ENCODE measurements around the gene ATP13A1. TPM values are rescaled to one million over a fixed set of nuclear protein-coding genes. Genes with fewer than 3 reads are reported as not detected.
A peak's percentile ranks its signal among the peaks of the same experiment; 100 is the strongest.
"Not testable (repeated sequence)": the region's sequence is repeated elsewhere in the genome, so short reads cannot be mapped to it uniquely, and the experiment has no call there.

ATP13A1 gene
- total RNA-seq, result 10 to 100 TPM; 66.6 to 69.2 TPM

DNA sequence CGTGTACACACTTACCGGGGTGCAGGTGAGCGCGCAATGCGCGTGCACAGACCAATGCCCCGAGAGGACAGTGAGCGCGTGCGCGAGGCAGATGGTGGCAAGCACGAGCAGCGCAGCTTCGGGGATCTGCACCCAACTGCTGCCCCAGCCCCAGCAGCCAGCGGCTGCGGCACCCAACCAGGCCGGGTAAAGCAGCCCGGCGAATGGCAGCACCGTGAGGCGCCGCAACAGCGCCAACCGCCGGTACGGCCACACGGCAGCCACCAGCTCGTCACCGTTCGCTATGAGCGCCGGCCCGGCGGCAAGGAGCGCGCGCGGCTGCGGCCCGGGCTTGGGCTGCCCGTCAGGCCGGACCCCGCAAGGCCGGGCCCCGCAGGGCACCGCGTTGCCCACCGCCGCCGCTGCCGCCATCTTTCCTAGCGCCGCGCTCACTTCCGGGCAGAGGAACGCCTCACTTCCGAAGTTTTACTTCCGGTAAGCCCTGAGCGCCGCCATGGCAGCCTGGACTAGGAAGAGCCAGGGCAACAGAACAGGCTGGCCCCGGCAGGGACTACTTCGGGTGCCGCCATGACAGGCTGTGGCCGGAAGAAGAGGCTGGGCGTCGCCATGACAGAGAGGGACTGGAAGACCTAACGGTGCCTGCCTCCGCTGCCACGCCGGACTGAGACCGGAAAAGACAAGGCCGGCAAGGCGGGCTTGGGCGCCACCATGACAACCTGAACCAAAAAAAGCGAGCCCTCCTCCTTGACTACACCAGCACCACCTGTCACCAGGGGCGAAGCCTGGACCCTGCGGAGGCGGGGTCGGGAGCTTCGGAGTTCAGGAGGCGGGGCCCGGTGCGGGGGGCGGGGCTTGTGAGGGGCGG is at the start of gene ATP13A1:
ATP13A1 (minus strand) TSS at position 421 of the 865 bp plus-strand sequence; CDS start at position 411, 10 bp downstream.
- ChIA-PET CTCF (interaction anchor here (0.6 to 1.5 kb wide), 2 partner anchors 131 to 171 kb away, joined by 4 read pairs; no protein-coding TSS in a partner anchor), POLR2A (interaction anchor here (1.0 to 2.0 kb wide), 7 partner anchors 13 to 202 kb away, joined by 3 to 9 read pairs (median 5); partner anchors contain the start of genes GMIP, NDUFA13, TSSK6 and ZNF253)
- peak; percentile 95 for DNase-seq
- peaks cover 22% of the 10 kb centered on the region for H3K36me3 Mint-ChIP-seq
- H3K27me3 Mint-ChIP-seq, result no peaks in the 10 kb centered on the region
- peak within 1 kb of the TSS; percentile 98 for H3K27ac Mint-ChIP-seq
- H3K4me3 Mint-ChIP-seq, result peak within 1 kb of the TSS; percentile 96
- no peaks in the 10 kb centered on the region for H3K9me3 Mint-ChIP-seq
- peaks cover 39% of the 10 kb centered on the region for H3K4me1 Mint-ChIP-seq (ENCODE audit: low read depth)
- intact Hi-C loops (cut with micrococcal nuclease), result loop anchor here (1.0 to 10.0 kb wide), 6 partner anchors 45 to 469 kb away; partner anchors contain the start of genes BORCS8, GATAD2A, PBX4 and RFXANK

DNA sequence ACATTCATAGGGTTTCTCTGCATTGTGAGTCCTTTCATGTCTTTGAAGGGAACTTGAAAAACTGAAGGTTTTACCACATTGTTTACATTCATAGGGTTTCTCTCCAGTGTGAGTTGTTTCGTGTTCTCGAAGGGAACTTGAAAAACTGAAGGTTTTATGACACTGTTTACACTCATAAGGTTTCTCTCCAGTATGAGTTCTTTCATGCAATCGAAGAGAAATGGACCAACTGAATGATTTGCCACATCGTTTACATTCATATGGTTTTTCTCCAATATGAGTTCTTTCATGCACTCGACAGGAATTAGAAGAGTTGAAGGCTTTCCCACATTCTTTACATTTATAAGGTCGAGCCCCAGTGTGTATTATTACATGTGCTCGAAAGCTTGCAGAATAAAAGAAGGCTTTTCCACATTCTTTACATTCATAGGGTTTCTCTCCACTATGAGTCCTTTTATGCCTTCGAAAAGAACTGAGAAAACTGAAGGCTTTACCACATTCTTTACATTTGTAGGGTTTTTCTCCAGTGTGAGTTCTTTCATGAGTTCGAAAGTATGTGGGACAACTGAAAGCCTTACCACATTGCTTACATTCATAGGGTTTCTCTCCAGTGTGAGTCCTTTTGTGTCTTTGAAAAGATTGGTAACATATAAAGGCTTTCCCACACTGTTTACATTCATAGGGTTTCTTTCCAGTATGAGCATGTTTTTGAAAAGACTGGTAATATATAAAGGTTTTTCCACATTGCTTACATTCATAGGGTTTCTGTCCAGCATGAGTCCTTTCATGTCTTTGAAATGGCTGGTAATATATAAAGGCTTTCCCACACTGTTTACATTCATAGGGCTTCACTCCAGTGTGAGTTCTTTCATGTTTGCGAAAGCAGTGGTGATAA is 48.7 kb upstream of the ATP13A1 start:
- ChIA-PET POLR2A (no interaction called here), CTCF (no interaction called here)
- intact Hi-C loops (cut with micrococcal nuclease), result no loop called here
- Mint-ChIP-seq H3K4me3 (no peak overlapping the region), H3K27ac (no peak overlapping the region), H3K27me3 (no peaks in the 10 kb centered on the region), H3K4me1 (ENCODE audit: low read depth) (no peaks in the 10 kb centered on the region), H3K9me3 (peaks cover 95% of the 10 kb centered on the region), H3K36me3 (peaks cover 91% of the 10 kb centered on the region)
- no peak for DNase-seq

DNA sequence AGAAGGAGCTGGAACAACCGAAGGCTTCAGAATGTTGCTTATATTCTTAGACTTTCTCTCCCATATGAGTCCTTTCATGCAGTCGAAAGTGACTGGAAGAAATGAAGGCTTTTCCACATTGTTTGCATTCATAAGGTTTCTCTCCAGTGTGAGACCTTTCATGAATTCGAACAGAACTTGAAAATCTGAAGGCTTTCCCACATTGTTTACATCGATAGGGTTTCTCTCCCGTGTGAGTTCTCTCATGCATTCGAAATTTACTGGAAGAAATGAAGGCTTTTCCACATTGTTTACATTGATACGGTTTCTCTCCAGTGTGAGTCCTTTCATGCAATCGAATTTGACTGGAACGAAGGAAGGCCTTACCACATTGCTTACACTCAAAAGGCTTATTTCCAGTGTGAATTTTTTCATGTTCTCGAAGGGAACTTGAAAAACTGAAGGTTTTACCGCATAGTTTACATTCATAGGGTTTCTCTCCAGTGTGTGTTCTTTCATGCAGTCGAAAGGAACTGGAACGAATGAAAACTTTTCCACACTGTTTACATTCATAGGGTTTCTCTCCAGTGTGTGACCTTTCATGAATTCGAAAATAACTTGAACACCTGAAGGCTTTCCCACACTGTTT is 47.9 kb upstream of the ATP13A1 start:
- Mint-ChIP-seq H3K27ac (no peak overlapping the region), H3K4me1 (ENCODE audit: low read depth) (no peaks in the 10 kb centered on the region), H3K27me3 (no peaks in the 10 kb centered on the region), H3K36me3 (peaks cover 89% of the 10 kb centered on the region), H3K4me3 (no peak overlapping the region), H3K9me3 (peaks cover 95% of the 10 kb centered on the region)
- intact Hi-C loops (cut with micrococcal nuclease), result no loop called here
- no peak for DNase-seq
- ChIA-PET CTCF (no interaction called here), POLR2A (no interaction called here)

DNA sequence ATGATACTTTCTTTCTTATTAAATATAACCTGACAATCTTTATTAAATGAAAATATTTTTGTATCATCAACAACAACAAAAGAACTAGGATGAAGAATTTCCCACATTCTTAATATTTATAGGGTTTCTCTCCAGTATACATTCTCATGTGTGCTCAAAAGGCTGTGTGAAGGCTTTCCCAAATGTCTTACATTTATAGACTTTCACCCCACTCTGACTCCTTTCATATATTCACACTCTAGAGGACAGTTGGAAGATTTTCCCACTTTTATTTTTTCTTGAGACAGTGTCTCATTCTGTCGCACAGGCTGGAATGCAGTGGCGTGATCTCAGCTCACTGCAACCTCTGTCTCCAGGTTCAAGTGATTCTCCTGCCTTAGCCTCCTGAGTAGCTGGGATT is 47.0 kb upstream of the ATP13A1 start:
- Mint-ChIP-seq H3K4me3 (no peak overlapping the region), H3K36me3 (peaks cover 86% of the 10 kb centered on the region), H3K27me3 (no peaks in the 10 kb centered on the region), H3K27ac (no peak overlapping the region), H3K9me3 (peaks cover 94% of the 10 kb centered on the region), H3K4me1 (ENCODE audit: low read depth) (no peaks in the 10 kb centered on the region)
- no peak for DNase-seq
- ChIA-PET POLR2A (no interaction called here), CTCF (no interaction called here)
- intact Hi-C loops (cut with micrococcal nuclease), result no loop called here

DNA sequence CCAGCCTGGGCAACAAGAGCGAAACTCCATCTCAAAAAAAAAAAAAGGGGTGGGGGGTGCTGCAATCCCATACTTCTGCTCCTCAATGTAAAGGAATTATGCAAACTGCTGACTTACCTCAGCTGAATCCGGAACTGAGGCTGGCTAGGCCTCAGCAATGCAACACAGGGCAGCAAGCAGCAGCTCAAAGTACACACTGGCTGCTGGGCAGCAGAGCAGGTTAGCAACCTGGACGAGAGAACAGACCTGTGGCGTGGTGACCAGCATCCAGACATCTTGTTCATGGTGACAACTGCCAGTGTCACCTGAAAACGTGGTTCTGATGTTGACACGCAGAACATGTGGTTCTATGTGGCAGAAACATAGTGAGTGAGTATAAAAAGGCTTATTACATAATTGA is 41.4 kb upstream of the ATP13A1 start:
- POLR2A ChIA-PET, result no interaction called here
- H3K4me1 Mint-ChIP-seq (ENCODE audit: low read depth), result no peaks in the 10 kb centered on the region
- CTCF ChIA-PET, result no interaction called here
- no peak for DNase-seq
- peaks cover 62% of the 10 kb centered on the region for H3K36me3 Mint-ChIP-seq
- intact Hi-C loops (cut with micrococcal nuclease), result no loop called here
- no peaks in the 10 kb centered on the region for H3K27me3 Mint-ChIP-seq
- H3K4me3 Mint-ChIP-seq, result no peak overlapping the region
- no peak overlapping the region for H3K27ac Mint-ChIP-seq
- H3K9me3 Mint-ChIP-seq, result peaks cover 76% of the 10 kb centered on the region

DNA sequence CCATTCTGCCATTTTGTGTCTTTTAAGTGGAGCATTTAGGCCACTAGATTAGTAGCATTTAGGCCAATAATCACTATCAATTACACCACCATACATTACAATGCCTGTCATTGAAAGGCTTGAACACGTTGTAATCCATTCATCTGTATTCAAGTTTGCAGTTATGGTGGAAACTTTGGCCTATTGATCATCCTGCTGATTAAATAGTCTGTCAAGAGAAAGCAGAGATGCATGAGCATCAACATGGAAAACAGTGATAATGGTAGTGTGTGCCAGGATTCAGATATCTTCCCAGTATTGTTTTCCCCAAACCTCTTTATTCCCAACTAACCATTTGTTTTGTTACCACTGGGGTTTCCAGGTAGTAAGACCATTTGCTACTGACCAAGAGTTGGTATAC is 37.0 kb upstream of the ATP13A1 start:
- CTCF ChIA-PET, result not testable (repeated sequence)

DNA sequence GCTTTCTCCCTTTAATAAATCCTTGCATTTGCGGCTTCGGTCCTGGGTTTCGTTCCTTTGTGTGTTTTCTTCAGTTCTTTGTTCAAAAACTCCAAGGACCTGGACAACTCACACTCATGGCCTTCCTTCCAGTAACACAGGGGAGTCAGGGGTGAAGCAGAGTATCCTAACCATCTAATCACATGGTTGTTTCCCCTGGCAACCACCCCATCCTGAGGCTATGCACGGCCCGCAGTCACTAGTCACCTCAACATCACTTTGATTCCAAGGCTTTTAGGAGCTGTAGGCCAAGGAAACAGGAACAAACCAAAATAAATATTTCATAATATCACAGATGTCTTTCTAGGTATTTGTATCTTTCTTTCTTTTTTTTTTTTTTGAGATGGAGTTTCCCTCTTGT is 34.1 kb upstream of the ATP13A1 start:
- intact Hi-C loops (cut with micrococcal nuclease), result no loop called here
- Mint-ChIP-seq H3K27me3 (no peaks in the 10 kb centered on the region), H3K4me3 (no peak overlapping the region), H3K27ac (no peak overlapping the region), H3K36me3 (peaks cover 10% of the 10 kb centered on the region), H3K9me3 (peaks cover 28% of the 10 kb centered on the region), H3K4me1 (ENCODE audit: low read depth) (no peaks in the 10 kb centered on the region)
- DNase-seq, result no peak
- POLR2A ChIA-PET, result no interaction called here
- CTCF ChIA-PET, result no interaction called here

More for the DNA sequence above, 37.0 kb upstream of the ATP13A1 start:
- H3K27ac Mint-ChIP-seq; POLR2A ChIA-PET; H3K4me3 Mint-ChIP-seq; DNase-seq; H3K27me3 Mint-ChIP-seq; H3K4me1 Mint-ChIP-seq (ENCODE audit: low read depth); intact Hi-C loops (cut with micrococcal nuclease): not testable (repeated sequence)
- H3K9me3 Mint-ChIP-seq, result peaks cover 42% of the 10 kb centered on the region
- peaks cover 29% of the 10 kb centered on the region for H3K36me3 Mint-ChIP-seq

DNA sequence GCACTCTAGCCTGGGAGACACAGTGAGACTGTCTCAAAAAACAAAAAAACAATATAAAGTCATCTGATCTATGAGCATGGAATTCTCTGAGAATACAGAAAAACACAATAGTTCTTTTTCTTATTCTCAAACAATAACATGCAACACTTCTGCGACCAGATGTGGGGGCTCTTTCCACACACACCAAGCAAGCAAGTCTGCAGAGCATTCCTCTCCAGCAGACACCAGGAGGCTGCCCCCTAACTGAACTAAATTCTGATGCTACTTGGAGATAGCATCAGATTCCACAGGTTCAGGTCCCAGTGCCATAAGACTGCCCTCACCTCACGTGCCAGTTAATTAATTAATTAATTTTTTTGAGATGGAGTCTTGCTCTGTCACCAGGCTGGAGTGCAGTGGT is 32.9 kb upstream of the ATP13A1 start:
- no peak overlapping the region for H3K27ac Mint-ChIP-seq
- peaks cover 10% of the 10 kb centered on the region for H3K36me3 Mint-ChIP-seq
- ChIA-PET POLR2A (no interaction called here), CTCF (no interaction called here)
- no peaks in the 10 kb centered on the region for H3K4me1 Mint-ChIP-seq (ENCODE audit: low read depth)
- H3K4me3 Mint-ChIP-seq, result no peak overlapping the region
- no peak for DNase-seq
- intact Hi-C loops (cut with micrococcal nuclease), result no loop called here
- H3K27me3 Mint-ChIP-seq, result no peaks in the 10 kb centered on the region
- peaks cover 25% of the 10 kb centered on the region for H3K9me3 Mint-ChIP-seq

DNA sequence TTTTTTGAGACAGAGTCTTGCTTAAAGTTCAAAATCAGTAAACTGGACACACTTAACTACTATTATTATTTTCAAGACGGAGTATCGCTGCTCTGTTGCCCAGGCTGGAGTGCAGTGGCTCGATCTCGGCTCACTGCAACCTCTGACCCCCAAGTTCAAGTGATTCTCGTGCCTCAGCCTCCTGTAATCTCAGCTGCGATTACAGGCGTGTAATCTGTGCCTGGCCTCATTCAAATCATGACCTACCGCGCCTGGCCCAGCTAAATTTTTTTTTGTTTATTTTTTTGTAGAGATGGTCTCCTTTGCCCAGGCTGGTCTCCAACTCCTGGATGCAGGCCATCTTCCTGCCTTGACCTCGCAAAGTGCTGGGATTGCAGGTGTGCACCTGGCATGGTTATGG is 28.2 kb upstream of the ATP13A1 start:
- Mint-ChIP-seq H3K4me3 (no peak overlapping the region), H3K36me3 (peaks cover 7% of the 10 kb centered on the region), H3K27ac (no peak overlapping the region), H3K9me3 (peaks cover 13% of the 10 kb centered on the region), H3K27me3 (no peaks in the 10 kb centered on the region), H3K4me1 (ENCODE audit: low read depth) (no peaks in the 10 kb centered on the region)
- intact Hi-C loops (cut with micrococcal nuclease), result no loop called here
- ChIA-PET CTCF (no interaction called here), POLR2A (no interaction called here)
- no peak for DNase-seq

DNA sequence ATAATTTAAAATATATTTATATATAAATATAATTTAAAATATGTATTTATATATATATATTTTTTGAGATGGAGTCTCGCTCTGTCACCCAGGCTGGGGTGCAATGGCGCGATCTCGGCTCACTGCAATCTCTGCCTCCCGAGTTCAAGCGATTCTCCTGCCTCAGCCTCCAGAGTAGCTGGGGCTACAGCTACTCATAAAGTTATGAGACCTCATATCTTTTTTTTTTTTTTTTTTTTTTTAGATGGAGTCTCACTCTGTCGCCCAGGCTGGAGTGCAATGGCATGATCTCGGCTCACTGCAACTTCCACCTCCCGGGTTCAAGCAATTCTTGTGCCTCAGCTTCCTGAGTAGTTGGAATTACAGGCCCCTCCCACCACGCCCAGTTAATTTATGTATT is 25.5 kb upstream of the ATP13A1 start:
- POLR2A ChIA-PET; intact Hi-C loops (cut with micrococcal nuclease); H3K4me1 Mint-ChIP-seq (ENCODE audit: low read depth); CTCF ChIA-PET; H3K4me3 Mint-ChIP-seq; H3K27ac Mint-ChIP-seq; DNase-seq; H3K27me3 Mint-ChIP-seq: not testable (repeated sequence)
- Mint-ChIP-seq H3K9me3 (peaks cover 24% of the 10 kb centered on the region), H3K36me3 (peaks cover 15% of the 10 kb centered on the region)

DNA sequence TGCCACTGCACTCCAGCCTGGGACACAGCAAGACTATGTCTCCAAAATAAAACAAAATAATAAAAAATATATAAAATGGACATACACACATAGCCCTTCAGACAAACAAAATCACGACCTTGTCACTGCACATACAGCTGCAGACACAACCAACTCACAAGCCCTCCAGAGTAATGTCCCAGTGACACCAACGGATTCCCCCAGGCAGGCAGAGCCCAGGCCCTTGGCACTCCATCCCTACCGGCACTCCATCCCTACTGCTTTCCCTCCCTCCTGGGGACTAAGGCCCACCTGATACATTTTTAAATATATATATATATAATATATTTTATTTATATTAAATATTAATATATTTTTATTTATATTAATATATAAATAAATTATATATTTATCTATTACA is 23.6 kb upstream of the ATP13A1 start:
- no peaks in the 10 kb centered on the region for H3K4me1 Mint-ChIP-seq (ENCODE audit: low read depth)
- H3K9me3 Mint-ChIP-seq, result peaks cover 37% of the 10 kb centered on the region
- peaks cover 34% of the 10 kb centered on the region for H3K36me3 Mint-ChIP-seq
- ChIA-PET POLR2A (interaction anchor here (0.6 kb wide), 1 partner anchor 20 kb away, joined by 3 read pairs; no protein-coding TSS in a partner anchor), CTCF (no interaction called here)
- intact Hi-C loops (cut with micrococcal nuclease), result no loop called here
- no peak overlapping the region for H3K27ac Mint-ChIP-seq
- H3K27me3 Mint-ChIP-seq, result no peaks in the 10 kb centered on the region
- no peak overlapping the region for H3K4me3 Mint-ChIP-seq
- no peak for DNase-seq

DNA sequence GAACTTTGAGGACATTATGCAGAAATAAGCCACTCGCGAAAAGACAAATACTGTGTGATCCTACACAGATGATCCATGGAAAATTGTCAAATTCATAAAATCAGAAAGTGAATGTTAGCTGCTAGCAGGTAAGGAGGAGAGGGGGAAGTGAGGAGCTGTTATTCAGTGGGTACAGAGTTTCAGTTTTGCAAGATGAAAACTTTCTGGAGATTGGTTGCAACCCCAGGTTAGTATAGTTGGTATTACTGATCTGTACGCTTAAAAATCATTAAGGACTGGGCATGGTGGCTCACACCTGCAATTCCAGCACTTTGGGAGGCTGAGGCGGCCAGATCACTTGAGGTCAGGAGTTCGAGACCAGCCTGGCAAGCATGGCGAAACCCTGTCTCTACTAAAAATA is 23.1 kb upstream of the ATP13A1 start:
- H3K4me3 Mint-ChIP-seq, result no peak overlapping the region
- DNase-seq, result no peak
- intact Hi-C loops (cut with micrococcal nuclease), result no loop called here
- ChIA-PET POLR2A (interaction anchor here (0.6 kb wide), 1 partner anchor 20 kb away, joined by 3 read pairs; no protein-coding TSS in a partner anchor), CTCF (interaction anchor here (0.7 kb wide), 1 partner anchor 43 kb away, joined by 3 read pairs; the partner anchor contains the start of gene GMIP)
- H3K9me3 Mint-ChIP-seq, result peaks cover 37% of the 10 kb centered on the region
- H3K27ac Mint-ChIP-seq, result no peak overlapping the region
- H3K4me1 Mint-ChIP-seq (ENCODE audit: low read depth), result no peaks in the 10 kb centered on the region
- H3K27me3 Mint-ChIP-seq, result no peaks in the 10 kb centered on the region
- peaks cover 37% of the 10 kb centered on the region for H3K36me3 Mint-ChIP-seq

All from activated CD4-positive, alpha-beta memory T cell treated with anti-CD3 and anti-CD28 coated beads for 36 hours (primary cell).